LHCN-M2 (cell line): ENCODE data around the gene PPIA. TPM values are rescaled to one million over a fixed set of nuclear protein-coding genes. Genes with fewer than 3 reads are reported as not detected.
"Not testable (repeated sequence)": the region's sequence is repeated elsewhere in the genome, so short reads cannot be mapped to it uniquely, and the experiment has no call there.

Experiments
- DNase-seq: peaks from one replicate; pipeline ENCODE4 v3.0.0-alpha.2; 2012; ENCODE audit warnings: low read depth
- total RNA-seq: library from RNA; depleted of rRNA; stranded (reverse); fragments of >200 nt; gene quantifications from 2 replicates; pipeline ENCODE4 v1.2.3, GENCODE V29; 2014

The PPIA gene
- total RNA-seq, 1 experiment from 2014 or later: 5,716 TPM

GRCh38 chr7:44762726-44763522, 33.6 kb upstream of the PPIA start:
- DNase-seq: no peak

DNA sequence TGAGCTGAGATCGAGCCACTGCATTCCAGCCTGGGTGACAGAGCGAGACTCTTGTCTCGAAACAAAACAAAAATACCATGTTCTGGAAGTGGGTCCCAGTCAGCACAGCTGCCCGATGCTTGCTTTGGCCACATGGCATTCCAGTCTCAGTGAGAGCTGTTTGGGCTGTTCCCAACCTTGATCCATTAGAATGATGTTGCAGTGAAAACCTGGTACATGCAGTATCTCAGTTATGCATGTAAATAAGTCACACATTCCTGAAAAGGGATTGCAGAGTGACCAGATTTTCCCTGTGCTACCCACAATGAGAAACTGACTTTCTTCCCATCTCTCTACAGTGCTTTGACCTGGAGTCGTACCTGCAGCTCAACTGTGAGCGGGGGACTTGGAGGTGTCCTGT, 32.4 kb upstream of the PPIA start:
- DNase-seq: no peak

DNA sequence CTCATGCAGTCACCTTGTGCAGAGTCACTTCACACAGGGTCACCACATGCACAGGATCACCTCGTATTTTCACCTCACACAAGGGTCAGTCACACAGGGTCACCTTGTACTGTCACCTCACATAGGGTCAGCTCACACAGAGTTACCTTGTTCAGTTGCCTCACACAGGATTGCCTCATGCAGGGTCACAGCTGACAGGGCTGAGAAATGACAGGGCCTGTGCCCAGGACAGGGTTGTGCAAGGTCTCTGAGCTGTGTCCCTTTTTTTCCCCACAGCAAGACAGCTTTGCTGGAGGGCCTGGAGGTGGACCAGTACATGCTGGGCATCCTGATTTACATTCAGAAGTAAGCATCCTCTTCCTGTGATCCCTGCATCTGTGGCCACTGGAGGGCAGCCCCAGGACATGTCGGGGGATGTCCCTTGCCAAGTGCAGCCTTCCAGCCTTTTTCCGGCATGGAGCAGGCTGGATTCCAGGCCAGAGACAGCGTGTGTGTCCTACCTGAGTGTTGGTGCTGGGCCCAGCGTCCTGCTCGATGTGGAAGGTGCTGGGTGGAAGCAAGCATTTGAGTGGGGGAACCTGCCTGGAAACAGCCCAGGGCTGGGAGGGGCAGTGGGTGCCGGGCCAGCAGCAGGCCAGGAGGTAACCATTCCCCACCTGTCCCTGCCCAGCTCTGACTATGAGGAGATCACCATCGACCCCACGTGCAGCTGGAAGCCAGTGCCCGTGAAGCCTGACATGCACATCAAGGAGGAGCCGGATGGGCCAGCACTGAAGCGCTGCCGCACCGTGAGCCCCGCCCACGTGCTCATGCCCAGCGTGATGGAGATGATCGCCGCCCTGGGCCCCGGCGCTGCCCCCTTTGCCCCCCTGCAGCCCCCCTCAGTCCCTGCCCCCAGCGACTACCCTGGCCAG, 31.6 kb upstream of the PPIA start:
- no peak for DNase-seq

GRCh38 chr7:44765579-44766415, 30.7 kb upstream of the PPIA start:
- no peak for DNase-seq

DNA sequence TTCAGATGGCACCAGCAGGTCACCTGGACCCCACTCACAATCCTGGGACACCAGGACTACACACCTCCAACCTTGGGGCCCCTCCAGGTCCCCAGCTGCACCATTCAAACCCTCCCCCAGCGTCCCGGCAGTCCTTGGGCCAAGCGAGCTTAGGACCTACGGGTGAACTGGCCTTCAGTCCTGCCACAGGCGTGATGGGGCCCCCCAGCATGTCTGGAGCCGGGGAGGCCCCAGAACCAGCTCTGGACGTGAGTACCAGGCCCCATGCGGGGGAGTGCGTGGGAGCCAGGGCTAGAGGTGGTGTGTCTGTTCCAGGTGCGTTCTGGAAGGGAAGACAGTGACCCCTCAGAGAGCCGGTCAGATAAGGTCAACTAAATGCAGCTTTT, 30.1 kb upstream of the PPIA start:
- DNase-seq: no peak

DNA sequence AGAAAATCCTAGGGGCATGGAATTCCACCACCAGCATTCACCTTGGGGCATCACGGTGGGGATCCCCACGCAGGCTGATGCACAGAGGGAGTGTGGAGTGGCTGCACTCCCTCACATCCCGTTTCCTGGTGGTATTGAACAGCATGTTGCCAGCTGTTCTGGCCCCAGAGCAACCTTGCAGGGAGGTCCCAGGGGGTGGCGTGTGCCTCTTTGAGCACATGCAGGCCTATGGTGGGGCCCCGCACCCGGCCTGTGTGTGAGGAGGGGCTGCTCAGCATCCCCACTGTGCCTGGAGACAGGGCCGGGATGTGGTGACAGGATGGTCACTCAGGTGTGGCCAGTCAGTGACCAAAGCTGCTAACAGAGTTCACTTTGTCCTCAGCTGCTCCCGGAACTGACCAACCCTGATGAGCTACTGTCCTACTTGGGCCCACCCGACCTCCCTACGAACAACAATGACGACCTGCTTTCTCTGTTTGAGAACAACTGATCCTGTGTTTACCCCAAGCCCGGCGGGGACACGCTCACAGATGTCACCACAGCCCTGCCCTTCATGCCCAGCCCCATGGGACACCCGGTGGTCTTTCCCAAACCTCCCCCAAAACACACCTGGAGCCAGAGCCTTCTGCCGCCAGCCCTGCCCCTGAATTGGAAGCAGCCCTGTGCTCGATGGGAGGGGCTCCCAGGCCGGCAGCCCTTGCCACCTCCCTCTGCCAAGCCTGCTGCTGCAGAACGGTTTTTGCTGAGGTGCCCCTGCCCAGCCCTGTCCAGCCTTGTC, 29.2 kb upstream of the PPIA start:
- DNase-seq: no peak

DNA sequence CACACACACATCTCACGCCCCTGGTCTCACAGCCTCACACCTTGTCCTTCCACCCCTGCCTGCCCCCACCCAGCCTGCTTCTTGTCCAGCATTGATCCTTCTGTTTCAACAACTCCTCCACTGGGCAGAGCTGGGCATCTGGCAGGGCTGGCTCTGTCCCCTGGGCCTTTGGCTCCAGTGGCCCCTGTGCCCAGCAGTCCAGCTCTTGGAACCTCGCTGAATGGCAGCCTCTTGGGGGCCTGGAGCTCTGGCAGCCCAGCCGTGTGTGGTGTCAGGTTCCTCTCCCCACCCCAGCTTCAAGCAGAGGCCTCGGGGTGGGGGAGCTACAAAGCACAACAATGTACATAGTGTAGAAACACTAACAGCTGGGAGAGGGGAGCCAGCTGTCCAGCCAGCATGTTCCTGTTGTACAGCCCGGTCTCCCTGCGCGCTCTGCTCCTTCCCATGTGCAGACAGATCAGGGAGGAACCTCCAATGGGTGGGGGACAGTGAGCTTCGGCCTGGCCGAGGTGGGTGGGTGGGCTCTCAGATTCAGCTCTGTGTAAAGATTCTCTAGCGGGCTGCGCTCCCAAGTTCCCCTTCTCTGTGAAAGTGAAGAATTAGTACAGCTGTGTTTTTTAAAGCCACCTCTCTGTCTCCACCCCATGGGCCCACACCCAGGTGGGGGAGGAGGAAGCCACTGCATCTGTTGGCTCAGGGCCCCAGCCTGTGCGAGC, 28.4 kb upstream of the PPIA start:
- DNase-seq: peak; percentile 93

- no peak for DNase-seq
Observed at GRCh38 chr7:44768628-44769371, 27.7 kb upstream of the PPIA start.

GRCh38 chr7:44769376-44769775, 27.1 kb upstream of the PPIA start:
- no peak for DNase-seq

- peak; percentile 68 for DNase-seq
Observed at GRCh38 chr7:44769776-44770294, 26.6 kb upstream of the PPIA start.

DNA sequence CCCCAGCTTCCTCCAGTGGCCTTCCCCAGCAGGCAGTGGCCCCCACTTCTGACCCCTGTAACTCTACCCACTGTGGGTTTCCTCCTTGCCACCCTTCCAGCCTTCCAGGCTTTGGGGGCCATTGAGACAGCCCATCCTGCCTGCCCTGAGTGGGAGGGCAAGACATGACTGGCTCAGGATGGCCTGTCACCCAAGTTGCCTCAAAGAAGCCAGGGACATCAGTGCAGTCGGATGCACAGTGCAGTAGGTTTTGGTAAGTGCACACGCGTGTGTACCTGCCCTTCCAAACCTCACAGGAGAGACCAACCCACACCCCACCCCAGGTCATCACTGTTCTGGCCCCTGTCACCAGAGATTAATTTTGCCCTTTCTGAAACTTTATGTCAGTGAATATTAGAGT, 25.1 kb upstream of the PPIA start:
- no peak for DNase-seq

DNA sequence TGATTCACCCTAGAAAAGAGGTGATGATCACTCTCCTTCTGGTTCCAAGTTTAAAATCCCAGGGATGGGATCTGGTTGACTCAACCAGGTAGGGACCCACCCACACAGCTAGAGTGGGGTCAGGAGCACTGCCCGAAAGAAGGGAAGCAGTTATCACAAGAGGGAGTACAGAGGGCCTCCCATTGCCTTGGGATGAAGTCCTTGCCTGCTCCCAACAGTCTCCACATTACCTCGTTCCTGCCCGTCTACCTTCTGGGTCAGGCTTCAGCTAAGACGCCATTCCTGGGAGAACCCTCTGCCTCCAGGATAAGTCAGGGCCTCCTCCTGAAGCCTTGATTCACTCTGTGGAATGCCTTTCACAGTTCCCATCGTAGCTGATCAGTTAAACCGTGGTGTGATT, 24.0 kb upstream of the PPIA start:
- no peak for DNase-seq

GRCh38 chr7:44772867-44773266, 23.6 kb upstream of the PPIA start:
- no peak for DNase-seq

DNA sequence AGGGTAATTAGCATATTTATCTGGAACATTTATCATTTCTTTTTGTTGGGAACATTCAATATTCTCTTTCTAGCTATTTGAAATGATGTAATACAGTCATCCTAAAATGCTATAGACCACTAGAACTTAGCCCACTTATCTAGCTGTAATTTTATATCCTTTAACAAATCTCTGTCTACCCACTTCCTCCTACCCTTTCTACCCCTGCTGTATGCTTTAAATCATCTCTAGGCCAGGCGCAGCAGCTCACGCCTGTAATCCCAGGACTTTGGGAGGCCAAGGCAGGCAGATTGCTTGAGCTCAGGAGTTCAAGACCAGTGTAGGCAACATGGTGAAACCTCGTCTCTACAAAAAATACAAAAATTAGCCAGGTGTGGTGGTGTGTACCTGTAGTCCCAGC, 22.0 kb upstream of the PPIA start:
- DNase-seq: not testable (repeated sequence)

- no peak for DNase-seq
Observed at GRCh38 chr7:44775383-44776107, 20.9 kb upstream of the PPIA start.

- no peak for DNase-seq
Observed at GRCh38 chr7:44776211-44776610, 20.3 kb upstream of the PPIA start.

DNA sequence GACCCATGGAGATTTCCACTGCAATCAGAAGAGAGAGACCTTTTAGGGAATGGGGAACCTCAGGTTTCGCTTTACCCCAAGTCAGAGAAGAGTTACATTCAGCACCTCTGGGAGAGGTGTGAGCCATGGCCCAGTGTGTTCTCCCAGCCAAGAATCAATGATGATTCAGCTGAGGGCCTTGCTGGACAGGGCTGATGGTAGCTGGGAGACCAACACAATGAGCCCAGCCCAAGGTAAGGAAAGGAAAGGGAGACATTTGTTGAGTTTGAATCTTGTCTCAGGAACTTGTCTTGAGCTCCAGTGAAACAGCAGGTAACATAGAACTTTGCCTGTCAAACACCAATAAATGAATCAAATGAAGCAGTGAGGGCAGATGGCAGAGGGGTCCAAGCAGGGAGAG, 14.0 kb upstream of the PPIA start:
- no peak for DNase-seq

- DNase-seq: no peak
Observed at GRCh38 chr7:44783407-44783806, 13.1 kb upstream of the PPIA start.

DNA sequence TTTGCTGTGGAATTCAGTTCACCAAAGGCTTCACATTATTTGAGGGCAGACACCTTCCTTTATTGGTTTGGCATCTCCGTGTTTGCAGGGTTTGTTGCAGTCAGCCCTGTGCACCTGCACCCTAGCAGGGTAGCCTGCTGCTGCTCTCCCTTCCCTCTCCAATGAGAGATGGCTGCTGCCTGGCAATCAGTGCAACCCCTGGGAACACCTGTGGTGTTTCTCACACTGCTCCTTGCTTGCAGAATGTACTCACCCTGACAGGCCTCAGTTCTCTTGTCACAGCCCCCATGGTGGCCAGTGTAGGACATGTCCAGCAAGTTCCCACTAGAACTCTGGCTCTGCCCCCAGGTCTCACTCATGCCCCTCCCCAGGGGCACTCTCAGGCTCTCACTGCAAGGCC, 12.1 kb upstream of the PPIA start:
- DNase-seq: no peak
